Skeletal muscle cell (primary cell): ENCODE data around the gene PLEKHA7.
"Not testable (repeated sequence)": the region's sequence is repeated elsewhere in the genome, so short reads cannot be mapped to it uniquely, and the experiment has no call there.

Source experiments
- DNase-seq: peaks from one replicate; pipeline ENCODE4 v3.0.0-alpha.2; 2010; ENCODE audit warnings: low read depth
- H3K4me3 ChIP-seq: 2 replicates; pipeline ENCODE4 v1.5.1; 2011; ENCODE audit warnings: low read depth, mild to moderate bottlenecking, control low read depth, low read length, moderate library complexity

Gene PLEKHA7

GRCh38 chr11:16867097-16867496 is 147.1 kb downstream of the PLEKHA7 start:
- H3K4me3 ChIP-seq = no peak overlapping the region
- no peak for DNase-seq

DNA sequence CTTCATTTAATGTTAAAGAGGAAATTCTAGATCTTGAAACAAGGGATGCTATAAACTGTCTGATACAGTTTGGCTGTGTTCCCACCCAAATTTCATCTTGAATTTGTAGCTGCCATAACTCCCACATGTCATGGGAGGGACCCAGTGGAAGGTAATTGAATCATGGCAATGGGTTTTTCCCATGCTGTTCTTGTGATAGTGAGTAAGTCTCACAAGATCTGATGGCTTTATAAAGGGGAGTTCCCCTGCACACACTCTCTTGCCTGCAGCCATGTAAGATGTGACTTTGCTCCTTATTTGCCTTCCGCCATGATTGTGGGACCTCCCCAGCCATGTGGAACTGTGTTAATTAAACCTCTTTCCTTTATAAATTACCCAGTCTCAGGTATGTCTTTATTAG is 149.8 kb downstream of the PLEKHA7 start:
- DNase-seq, H3K4me3 ChIP-seq: not testable (repeated sequence)

DNA sequence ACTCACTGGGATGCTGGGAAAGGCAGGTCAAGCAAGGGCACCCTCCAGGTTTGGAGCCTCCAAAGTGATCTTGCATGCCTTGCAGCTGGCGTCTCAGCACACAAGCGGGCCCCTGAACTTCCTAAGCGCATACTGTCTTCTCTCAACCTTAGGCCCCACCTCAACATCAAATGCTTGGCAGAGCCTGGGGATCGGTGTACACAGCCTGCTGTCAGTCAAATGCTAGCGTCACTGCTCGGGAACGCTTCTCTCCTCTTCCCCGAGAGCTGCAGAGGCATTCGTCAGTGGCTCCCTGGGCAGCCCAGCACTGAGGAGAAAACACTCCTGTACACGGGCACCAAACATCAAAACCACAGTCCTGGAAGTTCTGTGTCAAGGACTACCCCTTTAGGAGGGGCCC is 150.8 kb downstream of the PLEKHA7 start:
- no peak for DNase-seq
- H3K4me3 ChIP-seq = no peak overlapping the region

GRCh38 chr11:16862726-16863125 is 151.5 kb downstream of the PLEKHA7 start:
- no peak overlapping the region for H3K4me3 ChIP-seq
- DNase-seq = no peak

DNA sequence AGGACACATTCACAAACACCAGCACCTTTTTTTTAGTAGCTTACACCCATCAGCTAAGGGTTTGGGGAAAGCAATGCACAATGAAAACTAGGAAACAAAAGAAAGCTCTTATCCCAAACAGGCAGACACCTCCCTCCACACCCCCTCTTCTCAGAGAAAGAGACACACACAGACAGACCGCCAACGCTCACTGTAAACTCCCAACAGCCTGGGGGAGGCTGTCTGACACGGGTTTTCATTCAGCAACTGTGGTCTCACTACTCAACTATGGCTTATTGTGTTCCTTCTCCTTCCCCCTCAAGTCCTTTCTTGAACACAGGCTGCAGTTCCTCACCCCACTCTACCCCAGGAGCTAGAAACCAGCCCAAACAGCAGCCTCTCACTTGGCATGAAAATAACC is 152.4 kb downstream of the PLEKHA7 start:
- DNase-seq = no peak
- H3K4me3 ChIP-seq = no peak overlapping the region

GRCh38 chr11:16860617-16861016 is 153.6 kb downstream of the PLEKHA7 start:
- H3K4me3 ChIP-seq = no peak overlapping the region
- no peak for DNase-seq

GRCh38 chr11:16859651-16860050 is 154.6 kb downstream of the PLEKHA7 start:
- DNase-seq = no peak
- no peak overlapping the region for H3K4me3 ChIP-seq

- DNase-seq = no peak
- H3K4me3 ChIP-seq = no peak overlapping the region
These were observed 157.0 kb downstream of the PLEKHA7 start for GRCh38 chr11:16857186-16857585.

DNA sequence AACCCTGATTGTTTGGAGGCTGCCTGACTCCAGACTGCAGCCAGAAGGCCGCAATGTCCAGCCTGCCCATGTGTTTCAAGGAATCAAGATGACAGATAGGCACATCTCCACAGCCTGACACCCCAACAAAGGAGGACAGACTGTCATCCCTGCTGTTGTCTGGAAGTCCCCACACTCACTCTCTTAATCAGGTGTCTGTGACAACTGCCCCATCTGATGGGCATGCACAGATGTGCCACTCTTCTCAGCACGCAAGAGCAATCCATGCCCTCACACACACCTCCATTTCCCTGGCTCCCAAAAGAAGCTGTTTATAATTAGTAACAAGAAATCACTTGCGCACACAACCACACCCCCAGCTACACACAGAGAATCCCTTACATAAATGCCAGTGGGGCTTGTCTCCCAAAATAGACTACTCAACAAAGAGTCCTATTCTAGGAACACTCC is 158.2 kb downstream of the PLEKHA7 start:
- no peak overlapping the region for H3K4me3 ChIP-seq
- no peak for DNase-seq

GRCh38 chr11:16854979-16855378 is 159.2 kb downstream of the PLEKHA7 start:
- no peak overlapping the region for H3K4me3 ChIP-seq
- DNase-seq = no peak

DNA sequence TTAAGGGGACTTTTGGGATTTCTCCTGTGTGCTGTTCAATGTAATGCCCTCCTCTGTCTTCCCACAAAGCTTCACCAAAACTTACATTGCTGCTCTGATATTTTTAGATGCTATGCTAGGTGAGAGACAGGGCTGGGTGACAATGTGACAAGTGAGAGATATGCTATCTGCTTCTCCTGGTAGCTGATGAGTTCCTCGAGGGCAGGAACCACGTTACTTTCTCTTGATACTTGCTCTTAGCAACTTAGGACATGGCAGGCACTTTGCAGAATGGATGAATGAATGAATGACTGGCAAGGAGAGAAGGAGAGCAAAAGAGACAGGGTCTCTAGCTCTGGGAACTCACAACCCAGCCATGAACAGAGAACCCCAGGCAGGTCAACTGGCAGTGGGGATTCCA is 160.4 kb downstream of the PLEKHA7 start:
- H3K4me3 ChIP-seq = no peak overlapping the region
- no peak for DNase-seq

GRCh38 chr11:16853266-16853665 is 160.9 kb downstream of the PLEKHA7 start:
- H3K4me3 ChIP-seq = no peak overlapping the region
- no peak for DNase-seq

DNA sequence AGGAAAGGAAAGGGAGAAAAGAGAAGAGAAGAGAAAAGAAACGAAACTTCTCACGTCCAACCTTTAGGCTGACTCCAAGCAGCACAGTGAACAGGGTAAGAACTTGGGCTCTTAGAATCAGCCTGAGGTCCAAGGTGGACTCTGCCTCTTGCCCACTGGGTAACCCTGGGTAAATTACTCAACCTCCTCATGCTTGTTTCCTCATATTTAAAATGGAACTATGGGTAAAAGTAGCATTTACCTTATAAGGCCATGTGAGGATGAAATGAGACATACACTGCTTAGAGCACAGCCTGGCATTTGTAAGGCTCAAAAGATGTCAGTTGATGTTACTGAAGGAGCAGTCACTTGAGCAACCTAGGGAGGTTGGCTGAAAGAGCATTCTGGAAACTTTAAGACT is 167.9 kb downstream of the PLEKHA7 start:
- no peak for DNase-seq
- no peak overlapping the region for H3K4me3 ChIP-seq

- no peak for DNase-seq
- no peak overlapping the region for H3K4me3 ChIP-seq
These were observed 169.9 kb downstream of the PLEKHA7 start for GRCh38 chr11:16844268-16844771.

- H3K4me3 ChIP-seq = no peak overlapping the region
- no peak for DNase-seq
These were observed 170.9 kb downstream of the PLEKHA7 start for GRCh38 chr11:16843294-16843693.

DNA sequence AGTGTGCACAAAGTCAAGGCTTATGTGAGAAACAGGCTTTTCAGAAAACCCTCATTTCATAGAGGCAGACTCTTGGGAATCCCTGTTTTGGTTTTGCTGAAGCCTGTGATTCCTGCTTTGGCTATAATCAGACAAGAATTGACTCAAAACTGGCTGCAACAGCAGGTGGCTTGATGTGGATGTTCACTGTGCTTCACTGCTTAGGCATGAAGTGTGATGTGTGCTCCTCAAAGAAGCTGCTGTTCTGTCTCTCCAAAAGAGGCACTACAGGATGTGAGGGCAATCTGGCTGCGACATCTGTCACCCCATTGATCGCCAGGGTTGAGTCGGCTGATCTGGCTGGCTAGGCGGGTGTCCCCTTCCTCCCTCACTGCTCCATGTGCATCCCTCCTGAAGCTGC is 172.2 kb downstream of the PLEKHA7 start:
- no peak for DNase-seq
- no peak overlapping the region for H3K4me3 ChIP-seq

GRCh38 chr11:16841481-16841880 is 172.7 kb downstream of the PLEKHA7 start:
- H3K4me3 ChIP-seq = no peak overlapping the region
- no peak for DNase-seq

GRCh38 chr11:16840951-16841350 is 173.3 kb downstream of the PLEKHA7 start:
- H3K4me3 ChIP-seq = no peak overlapping the region
- no peak for DNase-seq

GRCh38 chr11:16839821-16840220 is 174.4 kb downstream of the PLEKHA7 start:
- H3K4me3 ChIP-seq = no peak overlapping the region
- no peak for DNase-seq

- H3K4me3 ChIP-seq = no peak overlapping the region
- no peak for DNase-seq
These were observed 179.8 kb downstream of the PLEKHA7 start for GRCh38 chr11:16834384-16834783.

DNA sequence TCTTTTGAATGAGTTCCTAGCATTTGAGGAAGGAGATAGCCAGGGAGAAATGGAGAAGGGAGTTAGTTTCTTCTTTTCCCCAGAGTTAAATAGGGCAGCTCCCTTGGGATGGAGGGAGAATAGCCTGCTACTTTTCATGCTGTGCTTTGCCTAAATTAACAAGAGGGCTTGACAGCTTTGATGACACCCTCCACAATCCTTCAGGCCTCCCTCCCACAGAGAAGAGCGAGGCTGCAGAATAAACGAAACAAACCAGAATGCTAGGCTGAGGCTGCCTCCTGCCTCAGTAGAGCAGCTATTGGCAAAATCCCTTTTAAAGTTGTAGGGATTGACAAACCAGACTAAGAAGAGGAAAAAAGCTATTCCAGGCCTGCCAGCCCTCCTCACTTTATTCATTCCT is 181.2 kb downstream of the PLEKHA7 start:
- no peak for DNase-seq
- no peak overlapping the region for H3K4me3 ChIP-seq

DNA sequence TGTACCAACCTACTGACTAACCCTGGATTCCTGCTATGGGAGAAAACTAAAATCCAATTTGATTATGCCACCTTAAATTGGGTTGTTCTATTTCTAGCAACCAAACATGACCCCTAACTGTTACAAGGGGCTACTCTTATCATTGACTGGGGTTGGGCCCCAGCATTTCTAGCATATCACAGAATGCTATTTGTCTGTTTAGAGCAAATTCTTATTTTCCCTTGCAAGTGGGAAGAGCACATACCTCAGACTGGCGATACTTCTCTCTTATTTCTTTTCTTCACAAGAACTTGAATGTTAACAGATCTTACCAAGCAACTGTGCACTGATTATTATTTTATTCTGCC is 182.0 kb downstream of the PLEKHA7 start:
- DNase-seq = no peak
- H3K4me3 ChIP-seq = no peak overlapping the region
